A549 (cell line): ENCODE data around the gene GSK3B. TPM values are rescaled to one million over a fixed set of nuclear protein-coding genes. Genes with fewer than 3 reads are reported as not detected.
A peak's percentile ranks its signal among the peaks of the same experiment; 100 is the strongest.

Experiments used
- ATAC-seq, 2 experiments: fragments of 200-7000 bp in 1 of 2; fragments of >200 bp in 1 of 2; cut with Nextera tagmentation in 1 of 2; cut with Tn5 transposase in 1 of 2; 3 replicates each; pipeline versions ENCODE4 v1.8.0 to v1.9.1; 2018 to 2020; ENCODE audit warnings: mild to moderate bottlenecking in 1 of 2, moderate library complexity in 1 of 2
- CTCF ChIA-PET: fragments of 300-600 bp; sonication (Branson Sonifier 250); formaldehyde crosslinking; extraction: SDS; loops from one replicate; lab custom pipeline; 2021; ENCODE audit warnings: antibody characterized with exemption, inconsistent platforms; lab: Yijun Ruan, JAX
- POLR2A ChIA-PET: fragments of 350-600 bp; formaldehyde crosslinking; extraction: SDS; loops from one replicate; lab custom pipeline; 2021; ENCODE audit warnings: antibody characterized with exemption, inconsistent platforms; lab: Yijun Ruan, JAX
- DNase-seq, 2 experiments: peaks; one replicate each; pipeline versions ENCODE4 v3.0.0 to v3.0.0-alpha.2; 2011 to 2016; ENCODE audit warnings: low read depth in 1 of 2, low spot score in 1 of 2
- FAIRE-seq: peaks from 2 replicates; lab custom pipeline; 2011; peaks lifted over from hg19 to GRCh38; lab: Jason Lieb, UNC
- H3K27ac ChIP-seq, 2 experiments: fragments of >200 bp; sonication (Bioruptor Twin); formaldehyde crosslinking; 3 replicates each; pipeline ENCODE4 v1.5.1; 2016 to 2017
- H3K4me1 ChIP-seq: fragments of >200 bp; sonication (Bioruptor Twin); formaldehyde crosslinking; 3 replicates; pipeline ENCODE4 v1.6.1; 2016
- H3K4me2 ChIP-seq: fragments of >200 bp; sonication (Bioruptor Twin); formaldehyde crosslinking; 3 replicates; pipeline ENCODE4 v1.6.1; 2016
- H3K4me3 ChIP-seq: fragments of >200 bp; sonication (Bioruptor Twin); formaldehyde crosslinking; 3 replicates; pipeline ENCODE4 v1.5.1; 2016
- H3K9me3 ChIP-seq: fragments of >200 bp; sonication (Bioruptor Twin); formaldehyde crosslinking; 3 replicates; pipeline ENCODE4 v1.6.1; 2016
- EHF ChIP-seq: fragments of 250-450 bp; sonication (Bioruptor Pico); IDR thresholded peaks from 2 replicates; pipeline ENCODE4 v1.5.0; 2020; ENCODE audit warnings: mild to moderate bottlenecking
- EP300 ChIP-seq, 2 experiments: fragments of >200 bp; sonication (Bioruptor Twin); formaldehyde crosslinking; IDR thresholded peaks; 2 replicates in 1 of 2; 3 replicates in 1 of 2; pipeline ENCODE4 v1.6.1; 2016 to 2017
- FOSB ChIP-seq: fragments of 250-450 bp; sonication (Bioruptor Pico); IDR thresholded peaks from 2 replicates; pipeline ENCODE4 v1.5.0; 2020; ENCODE audit warnings: mild to moderate bottlenecking, moderate library complexity
- FOSL2 ChIP-seq, 2 experiments: fragments of 450-650 bp in 1 of 2; fragments of >200 bp in 1 of 2; sonication (Bioruptor Twin) in 1 of 2; formaldehyde crosslinking; IDR thresholded peaks; 2 replicates each; pipeline versions ENCODE4 v1.5.0 to v1.6.1; 2016 to 2020; ENCODE audit warnings: mild to moderate bottlenecking in 1 of 2, moderate library complexity in 1 of 2
- FOXS1 ChIP-seq: fragments of 250-450 bp; sonication (Bioruptor Pico); IDR thresholded peaks from 2 replicates; pipeline ENCODE4 v1.5.0; 2020; ENCODE audit warnings: mild to moderate bottlenecking, moderate library complexity
- HOXB5 ChIP-seq: fragments of 250-450 bp; sonication (Bioruptor Pico); IDR thresholded peaks from 2 replicates; pipeline ENCODE4 v1.5.0; 2020; ENCODE audit warnings: mild to moderate bottlenecking, moderate library complexity
- JUN ChIP-seq, 2 experiments: fragments of >200 bp; sonication (Bioruptor Twin); formaldehyde crosslinking; IDR thresholded peaks; 2 replicates in 1 of 2; 3 replicates in 1 of 2; pipeline ENCODE4 v1.6.1; 2016 to 2017
- JUNB ChIP-seq: fragments of >200 bp; sonication (Bioruptor Twin); formaldehyde crosslinking; IDR thresholded peaks from 2 replicates; pipeline ENCODE4 v1.6.1; 2016
- KDM1A ChIP-seq: fragments of 200-600 bp; sonication (generic); IDR thresholded peaks from 2 replicates; pipeline ENCODE4 v1.6.1; 2016; ENCODE audit warnings: low read depth, mild to moderate bottlenecking
- POLR2A ChIP-seq: IDR thresholded peaks from 2 replicates; pipeline ENCODE4 v1.6.1; 2012; ENCODE audit warnings: mild to moderate bottlenecking, low read length
- POLR2AphosphoS2 ChIP-seq: conservative IDR thresholded peaks from 2 replicates; pipeline ENCODE4 v1.6.1; 2012; ENCODE audit warnings: low read length, improper control_type of control experiment, inconsistent platforms
- SMC3 ChIP-seq: fragments of >200 bp; sonication (Bioruptor Twin); formaldehyde crosslinking; IDR thresholded peaks from 3 replicates; pipeline ENCODE4 v1.6.1; 2018; ENCODE audit warnings: inconsistent platforms
- SREBF2 ChIP-seq: fragments of 450-650 bp; IDR thresholded peaks from 2 replicates; pipeline ENCODE4 v1.6.1; 2014; ENCODE audit warnings: mild to moderate bottlenecking, moderate library complexity
- ZC3H11A ChIP-seq: fragments of 450-650 bp; IDR thresholded peaks from 2 replicates; pipeline ENCODE4 v1.6.1; 2014; ENCODE audit warnings: antibody characterized with exemption, mild to moderate bottlenecking
- ZNF302 ChIP-seq: fragments of 250-450 bp; sonication (Bioruptor Pico); IDR thresholded peaks from 2 replicates; pipeline ENCODE4 v1.9.0; 2021; ENCODE audit warnings: inconsistent platforms, mild to moderate bottlenecking, moderate library complexity
- WGBS: methylation state at CpG from one replicate; pipeline ENCODE4 v1.1.6; 2017; ENCODE audit errors: missing lambda C conversion rate; 5-methylcytosine and 5-hydroxymethylcytosine counted together
- polyA plus RNA-seq, 4 experiments: library from polyadenylated mRNA; depleted of rRNA in 3 of 4; stranded (reverse); fragments of >200 nt; fragmentation: RNase III in 1 of 4; extraction: RNeasy Plus Mini Kit Qiagen cat#74134 plus additional on column Dnase treatment in 1 of 4; gene quantifications; 2 replicates in 3 of 4; 3 replicates in 1 of 4; pipeline ENCODE4 v1.2.3, GENCODE V29; 2011 to 2017
- TF ChIP-seq, protein P1 (sequence below): fragments of 250-450 bp; sonication (Bioruptor Pico); IDR thresholded peaks from 2 replicates; pipeline ENCODE4 v1.5.0; 2021; ENCODE audit warnings: mild to moderate bottlenecking, moderate library complexity, borderline replicate concordance
- TF ChIP-seq, protein P2 (sequence below): fragments of >200 bp; sonication (Bioruptor Twin); formaldehyde crosslinking; IDR thresholded peaks from 3 replicates; pipeline ENCODE4 v1.6.1; 2016
- TF ChIP-seq, protein P3 (sequence below): fragments of >200 bp; sonication (Bioruptor Twin); formaldehyde crosslinking; IDR thresholded peaks from 2 replicates; pipeline ENCODE4 v1.6.1; 2016
- TF ChIP-seq, protein P4 (sequence below): IDR thresholded peaks from 2 replicates; pipeline ENCODE4 v1.6.1; 2012

GSK3B gene
- polyA plus RNA-seq, 2 of the 4 experiments (the other 2 are of a cell fraction) = 30.0 to 49.8 TPM

DNA sequence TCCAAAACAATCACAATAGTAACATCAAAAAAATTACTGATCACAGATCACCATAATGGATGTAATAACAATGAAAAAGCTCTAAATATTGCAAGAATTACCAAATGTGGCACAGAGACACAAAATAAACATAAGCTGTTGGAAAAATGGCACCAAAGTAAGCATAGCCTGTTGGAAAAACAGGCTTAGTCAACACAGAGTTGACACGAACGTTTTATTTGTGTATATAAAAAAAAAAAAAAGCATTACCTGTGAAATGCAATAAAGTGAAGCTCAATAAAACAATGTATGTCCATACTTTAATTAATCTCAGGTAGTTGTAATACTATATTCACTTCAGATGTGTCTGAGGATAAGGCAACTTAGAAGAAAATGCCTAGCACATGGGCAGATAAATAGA is 235.3 kb downstream of the GSK3B start (continued):
- no peak for TF ChIP-seq ZC3H11A
- TF ChIP-seq, protein P1, sequence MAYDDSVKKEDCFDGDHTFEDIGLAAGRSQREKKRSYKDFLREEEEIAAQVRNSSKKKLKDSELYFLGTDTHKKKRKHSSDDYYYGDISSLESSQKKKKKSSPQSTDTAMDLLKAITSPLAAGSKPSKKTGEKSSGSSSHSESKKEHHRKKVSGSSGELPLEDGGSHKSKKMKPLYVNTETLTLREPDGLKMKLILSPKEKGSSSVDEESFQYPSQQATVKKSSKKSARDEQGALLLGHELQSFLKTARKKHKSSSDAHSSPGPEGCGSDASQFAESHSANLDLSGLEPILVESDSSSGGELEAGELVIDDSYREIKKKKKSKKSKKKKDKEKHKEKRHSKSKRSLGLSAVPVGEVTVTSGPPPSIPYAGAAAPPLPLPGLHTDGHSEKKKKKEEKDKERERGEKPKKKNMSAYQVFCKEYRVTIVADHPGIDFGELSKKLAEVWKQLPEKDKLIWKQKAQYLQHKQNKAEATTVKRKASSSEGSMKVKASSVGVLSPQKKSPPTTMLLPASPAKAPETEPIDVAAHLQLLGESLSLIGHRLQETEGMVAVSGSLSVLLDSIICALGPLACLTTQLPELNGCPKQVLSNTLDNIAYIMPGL (CRISPR knock-in tag) = no peak
- TF ChIP-seq, all 56 proteins: peak for 0

DNA sequence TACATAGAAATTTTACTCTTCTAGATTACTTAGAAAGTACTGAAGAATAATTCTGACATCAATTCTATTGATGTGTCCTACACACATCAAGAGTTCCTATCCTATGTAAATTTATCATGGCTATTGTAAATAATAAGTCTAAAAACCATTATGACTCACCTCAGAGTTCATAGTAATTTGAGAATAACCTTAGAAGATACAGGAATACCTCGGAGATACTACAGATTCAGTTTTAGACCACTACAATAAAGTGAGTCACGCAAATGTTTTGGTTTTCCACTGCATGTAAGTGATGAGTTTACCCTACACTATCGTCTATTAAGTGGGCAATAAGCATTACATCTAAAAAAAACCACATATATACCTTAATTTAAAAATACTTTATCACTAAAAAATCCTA is 237.6 kb downstream of the GSK3B start:
- ATAC-seq = no peak
- POLR2A ChIA-PET = no interaction called here

DNA sequence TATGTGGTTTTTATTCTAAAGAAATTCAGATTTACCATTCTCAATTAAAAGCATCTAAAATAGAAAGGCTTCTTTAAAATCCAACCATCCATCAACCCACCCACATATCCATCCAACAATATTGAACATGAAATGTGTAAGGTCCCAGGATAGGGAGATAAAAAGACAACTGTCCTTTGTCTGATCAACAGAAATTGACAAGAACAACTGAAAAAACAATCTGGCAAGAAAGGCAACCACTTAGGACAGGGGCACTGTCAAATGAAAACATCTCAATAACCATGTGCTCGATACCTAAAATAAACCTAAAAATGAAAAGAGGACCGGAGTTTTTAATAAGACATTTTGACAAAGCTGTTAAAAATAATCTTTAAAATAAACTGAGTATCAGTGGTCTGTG is 245.1 kb downstream of the GSK3B start:
- CTCF ChIA-PET = interaction anchor here (1.3 kb wide), 2 partner anchors 18 to 35 kb away, joined by 3 to 5 read pairs; no protein-coding TSS in a partner anchor
- 92% methylated on average over 2 of the region's 2 CpGs for whole genome bisulfite sequencing
- no peak for TF ChIP-seq POLR2AphosphoS2
- TF ChIP-seq JUNB = no peak
- no peak for TF ChIP-seq EP300 (IDR thresholded peaks at IDR 0.05)
- no peak for TF ChIP-seq SREBF2
- TF ChIP-seq JUN (IDR thresholded peaks at IDR 0.05) = no peak
- TF ChIP-seq EHF = no peak
- TF ChIP-seq FOSL2 (IDR thresholded peaks at IDR 0.05) = no peak
- no peak for TF ChIP-seq FOSL2 (CRISPR knock-in tag; IDR thresholded peaks at IDR 0.05)
- TF ChIP-seq, all 56 proteins: peak for 0
- FAIRE-seq (no peak), ATAC-seq (no peak), DNase-seq (no peak)
- no peaks in the 10 kb centered on the region for H3K9me3 ChIP-seq
- no peak overlapping the region for H3K27ac ChIP-seq
- no peak overlapping the region for H3K4me2 ChIP-seq
- H3K4me1 ChIP-seq = no peaks in the 10 kb centered on the region
- no peak overlapping the region for H3K4me3 ChIP-seq
- POLR2A ChIA-PET = no interaction called here

More for the DNA sequence above, 237.6 kb downstream of the GSK3B start:
- FAIRE-seq (no peak), DNase-seq (no peak)
- 81% methylated on average over 3 of the region's 3 CpGs for WGBS
- no peaks in the 10 kb centered on the region for H3K4me1 ChIP-seq
- H3K9me3 ChIP-seq = no peaks in the 10 kb centered on the region
- TF ChIP-seq FOSL2 (IDR thresholded peaks at IDR 0.05) (no peak), FOSL2 (CRISPR knock-in tag; IDR thresholded peaks at IDR 0.05) (peak; percentile 48; the same call in 1 of the 2 replicates)
- TF ChIP-seq, protein P2, sequence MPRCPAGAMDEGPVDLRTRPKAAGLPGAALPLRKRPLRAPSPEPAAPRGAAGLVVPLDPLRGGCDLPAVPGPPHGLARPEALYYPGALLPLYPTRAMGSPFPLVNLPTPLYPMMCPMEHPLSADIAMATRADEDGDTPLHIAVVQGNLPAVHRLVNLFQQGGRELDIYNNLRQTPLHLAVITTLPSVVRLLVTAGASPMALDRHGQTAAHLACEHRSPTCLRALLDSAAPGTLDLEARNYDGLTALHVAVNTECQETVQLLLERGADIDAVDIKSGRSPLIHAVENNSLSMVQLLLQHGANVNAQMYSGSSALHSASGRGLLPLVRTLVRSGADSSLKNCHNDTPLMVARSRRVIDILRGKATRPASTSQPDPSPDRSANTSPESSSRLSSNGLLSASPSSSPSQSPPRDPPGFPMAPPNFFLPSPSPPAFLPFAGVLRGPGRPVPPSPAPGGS = no peak
- H3K4me3 ChIP-seq = no peak overlapping the region
- no peak overlapping the region for H3K4me2 ChIP-seq
- CTCF ChIA-PET = no interaction called here
- H3K27ac ChIP-seq = no peak overlapping the region

DNA sequence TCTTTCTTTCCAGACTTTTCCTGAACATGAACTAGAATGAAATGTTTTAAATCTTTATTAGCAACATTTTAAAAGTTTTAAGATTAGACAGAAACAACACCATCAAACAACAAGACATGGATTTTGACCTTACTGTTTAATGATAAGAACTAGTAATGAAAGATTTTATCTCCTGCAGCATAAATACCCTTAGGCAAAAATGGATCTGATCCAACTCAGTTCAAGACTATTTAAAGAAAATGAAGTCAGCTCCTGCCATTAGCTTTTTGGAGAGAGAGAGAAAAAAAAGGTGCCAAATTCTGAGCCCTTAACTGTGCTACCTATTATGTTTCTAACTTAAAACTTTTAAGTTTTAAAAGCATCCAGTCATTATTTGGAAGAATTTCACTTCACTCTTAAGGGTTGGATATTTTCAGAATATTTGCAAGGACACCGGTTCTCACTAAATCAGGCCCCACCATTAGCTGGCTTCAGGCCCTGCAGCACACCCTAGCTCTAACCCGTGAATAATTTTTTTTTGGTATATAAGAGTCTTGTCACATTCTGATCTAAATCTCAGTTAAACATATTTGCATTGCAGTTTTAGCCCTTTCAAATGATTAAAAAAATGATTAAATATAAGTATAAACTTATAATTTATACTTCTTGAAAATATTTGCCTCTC is 252.3 kb downstream of the GSK3B start:
- TF ChIP-seq, protein P3, sequence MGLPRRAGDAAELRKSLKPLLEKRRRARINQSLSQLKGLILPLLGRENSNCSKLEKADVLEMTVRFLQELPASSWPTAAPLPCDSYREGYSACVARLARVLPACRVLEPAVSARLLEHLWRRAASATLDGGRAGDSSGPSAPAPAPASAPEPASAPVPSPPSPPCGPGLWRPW = no peak
- DNase-seq (no peak), FAIRE-seq (no peak), ATAC-seq (no peak)
- Histone ChIP-seq H3K4me1 (peaks cover 8% of the 10 kb centered on the region; the same call in 2 of the 3 replicates), H3K4me2 (no peak overlapping the region), H3K9me3 (no peaks in the 10 kb centered on the region), H3K4me3 (no peak overlapping the region), H3K27ac (no peak overlapping the region)
- POLR2A ChIA-PET = no interaction called here
- CTCF ChIA-PET = interaction anchor here (0.7 kb wide), 1 partner anchor 47 kb away, joined by 3 read pairs; no protein-coding TSS in a partner anchor
- 89% methylated on average over 2 of the region's 2 CpGs for WGBS

DNA sequence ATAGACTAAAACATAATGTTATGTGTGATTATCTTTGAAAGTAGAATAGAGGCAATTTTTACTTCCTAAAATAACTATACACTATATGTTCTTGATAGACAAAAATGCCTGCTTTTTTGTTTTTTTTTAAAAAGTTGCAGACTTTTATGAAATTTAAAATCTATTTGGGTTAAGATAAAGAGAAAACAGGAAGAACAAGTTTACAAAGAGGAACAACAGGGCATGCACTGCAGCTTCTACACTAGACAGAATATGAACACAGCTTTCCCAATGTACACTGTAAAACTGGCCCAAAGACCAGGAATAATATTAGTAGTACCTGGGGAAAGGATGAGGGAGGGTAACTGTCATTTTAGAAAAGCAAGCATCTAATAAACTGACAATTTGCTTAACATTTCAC is 258.7 kb downstream of the GSK3B start:
- no peak for ATAC-seq
- CTCF ChIA-PET = no interaction called here
- TF ChIP-seq, protein P4, sequence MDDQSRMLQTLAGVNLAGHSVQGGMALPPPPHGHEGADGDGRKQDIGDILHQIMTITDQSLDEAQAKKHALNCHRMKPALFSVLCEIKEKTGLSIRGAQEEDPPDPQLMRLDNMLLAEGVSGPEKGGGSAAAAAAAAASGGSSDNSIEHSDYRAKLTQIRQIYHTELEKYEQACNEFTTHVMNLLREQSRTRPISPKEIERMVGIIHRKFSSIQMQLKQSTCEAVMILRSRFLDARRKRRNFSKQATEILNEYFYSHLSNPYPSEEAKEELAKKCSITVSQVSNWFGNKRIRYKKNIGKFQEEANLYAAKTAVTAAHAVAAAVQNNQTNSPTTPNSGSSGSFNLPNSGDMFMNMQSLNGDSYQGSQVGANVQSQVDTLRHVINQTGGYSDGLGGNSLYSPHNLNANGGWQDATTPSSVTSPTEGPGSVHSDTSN = no peak
- TF ChIP-seq ZC3H11A (no peak), EP300 (IDR thresholded peaks at IDR 0.05) (no peak), KDM1A (no peak), HOXB5 (no peak), ZNF302 (CRISPR knock-in tag) (no peak), SMC3 (no peak), FOXS1 (CRISPR knock-in tag) (no peak), POLR2A (no peak), FOSB (CRISPR knock-in tag) (no peak)
- TF ChIP-seq, protein P1 (CRISPR knock-in tag) = no peak

More for the DNA sequence above, 258.7 kb downstream of the GSK3B start:
- no peak overlapping the region for H3K27ac ChIP-seq
- DNase-seq (no peak), FAIRE-seq (no peak)
- no peaks in the 10 kb centered on the region for H3K9me3 ChIP-seq
- H3K4me2 ChIP-seq = no peak overlapping the region
- POLR2A ChIA-PET = no interaction called here
- H3K4me3 ChIP-seq = no peak overlapping the region
- H3K4me1 ChIP-seq = peaks cover 17% of the 10 kb centered on the region
